ENCODE measurements around the gene CDH13.

Gene CDH13

DNA sequence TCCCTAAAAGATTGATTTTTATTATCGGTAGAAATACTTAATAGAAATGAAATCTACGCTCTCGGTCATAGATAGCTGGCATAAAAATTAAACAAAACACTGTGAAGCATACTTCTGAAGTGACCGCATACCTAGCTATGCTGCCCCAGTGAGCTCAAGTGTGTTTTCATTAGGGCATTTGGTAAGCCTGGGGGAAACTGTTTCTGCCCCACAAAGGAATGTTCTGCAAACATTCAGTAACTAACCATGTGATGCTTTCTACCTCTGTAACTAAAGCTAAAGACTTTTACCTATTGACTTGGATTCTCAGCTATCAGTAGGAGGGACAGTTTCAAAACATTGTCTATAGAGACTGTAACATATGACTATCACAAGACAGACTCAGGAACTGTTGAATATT is 1087.5 kb downstream of the CDH13 start:
- no peak for DNase-seq

- DNase-seq: no peak
Observed at GRCh38 chr16:83715217-83715920, 1088.6 kb downstream of the CDH13 start.

DNA sequence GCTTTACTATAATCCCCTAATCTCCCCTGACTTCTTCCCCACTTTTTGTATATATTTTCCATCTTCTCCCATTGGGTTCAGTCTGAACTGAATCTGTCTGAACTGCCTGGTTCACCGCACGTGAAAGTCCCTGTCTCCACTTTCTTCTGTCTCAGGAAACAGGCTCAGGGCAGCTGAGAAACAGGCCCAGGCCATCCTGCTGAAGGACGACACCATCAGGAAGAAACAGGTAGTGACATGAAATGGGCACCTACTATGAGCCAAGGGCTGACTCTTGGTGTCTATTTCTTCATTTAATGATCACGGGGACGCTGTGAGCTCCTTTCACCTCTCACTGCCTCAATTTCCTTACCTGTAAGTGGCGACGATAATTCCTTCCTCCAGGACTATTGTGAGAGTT is 1090.5 kb downstream of the CDH13 start:
- no peak for DNase-seq

GRCh38 chr16:83717814-83718213 is 1091.0 kb downstream of the CDH13 start:
- no peak for DNase-seq

DNA sequence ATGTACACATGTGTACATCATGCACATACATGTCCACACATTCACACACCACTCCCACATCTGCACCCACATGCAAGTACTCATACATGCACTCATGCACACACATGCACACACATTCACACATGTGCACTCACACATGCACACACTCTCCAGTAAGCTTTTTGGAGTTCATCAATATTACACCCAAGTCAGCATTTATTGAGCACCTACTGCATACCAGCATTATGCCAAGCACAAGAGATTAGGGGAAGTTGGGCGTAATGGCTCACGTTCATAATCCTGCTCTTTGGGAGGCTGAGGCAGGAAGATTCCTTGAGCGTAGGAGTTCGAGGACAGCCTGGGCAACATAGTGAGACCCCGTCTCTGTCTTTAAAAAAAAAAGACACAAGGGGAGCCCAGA is 1093.4 kb downstream of the CDH13 start:
- no peak for DNase-seq

- DNase-seq: no peak
Observed at GRCh38 chr16:83720981-83721380, 1094.2 kb downstream of the CDH13 start.

GRCh38 chr16:83721676-83722075 is 1094.9 kb downstream of the CDH13 start:
- no peak for DNase-seq

- no peak for DNase-seq
Observed at GRCh38 chr16:83722456-83723183, 1095.9 kb downstream of the CDH13 start.

GRCh38 chr16:83723244-83723643 is 1096.5 kb downstream of the CDH13 start:
- DNase-seq: no peak

DNA sequence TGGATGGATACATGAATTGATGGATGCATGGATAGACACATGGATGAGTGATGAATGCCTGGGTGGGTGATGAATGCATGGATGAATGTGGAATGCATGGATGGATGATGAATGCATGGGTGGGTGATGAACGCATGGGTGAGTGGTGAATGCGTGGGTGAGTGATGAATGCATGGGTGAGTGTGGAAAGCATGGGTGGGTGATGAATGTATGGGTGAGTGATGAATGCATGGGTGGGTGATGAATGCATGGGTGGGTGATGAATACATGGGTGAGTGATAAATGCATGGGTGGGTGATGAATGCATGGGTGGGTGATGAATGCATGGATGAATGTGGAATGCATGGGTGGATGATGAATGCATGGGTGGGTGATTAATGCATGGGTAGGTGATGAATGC is 1097.1 kb downstream of the CDH13 start:
- DNase-seq: no peak

DNA sequence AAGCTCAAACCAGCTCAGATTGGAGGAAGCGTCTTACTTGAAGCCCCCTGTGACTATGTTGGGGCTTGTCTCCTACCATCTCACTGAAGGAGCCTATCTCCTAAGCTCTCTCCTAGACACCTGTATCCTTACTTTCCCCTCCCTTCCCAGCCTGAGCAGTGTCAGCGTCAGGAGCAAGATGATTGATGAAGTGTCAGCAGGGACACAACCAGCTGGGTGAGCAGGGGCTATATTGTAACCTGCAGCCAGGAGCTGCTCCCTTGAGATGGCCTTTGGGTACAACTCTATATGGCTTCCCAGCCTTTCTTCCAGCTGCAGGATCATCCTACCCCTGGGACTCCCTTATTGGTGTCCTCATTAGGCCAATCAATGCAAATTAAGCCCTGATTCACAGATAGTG is 1097.8 kb downstream of the CDH13 start:
- no peak for DNase-seq

DNA sequence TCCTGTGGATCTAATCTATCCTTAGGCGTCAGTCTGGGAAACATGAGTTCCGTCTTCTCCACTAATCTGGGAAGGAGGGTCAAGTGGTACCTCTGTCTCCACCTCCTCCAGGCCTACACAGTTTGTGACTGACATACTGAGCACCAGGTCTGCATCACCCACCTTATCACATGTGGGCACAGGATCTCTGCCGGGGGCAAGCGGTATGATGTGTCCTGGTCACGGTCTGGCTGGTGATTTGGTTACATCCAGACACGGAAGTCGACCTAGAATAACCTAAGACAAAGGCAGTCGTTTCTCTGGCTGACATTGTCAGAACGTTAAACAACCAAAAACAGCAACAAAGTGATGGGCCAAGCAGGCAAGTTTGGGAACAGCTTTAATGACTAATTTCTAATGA is 1098.5 kb downstream of the CDH13 start:
- no peak for DNase-seq

GRCh38 chr16:83727018-83727417 is 1100.2 kb downstream of the CDH13 start:
- DNase-seq: no peak

DNA sequence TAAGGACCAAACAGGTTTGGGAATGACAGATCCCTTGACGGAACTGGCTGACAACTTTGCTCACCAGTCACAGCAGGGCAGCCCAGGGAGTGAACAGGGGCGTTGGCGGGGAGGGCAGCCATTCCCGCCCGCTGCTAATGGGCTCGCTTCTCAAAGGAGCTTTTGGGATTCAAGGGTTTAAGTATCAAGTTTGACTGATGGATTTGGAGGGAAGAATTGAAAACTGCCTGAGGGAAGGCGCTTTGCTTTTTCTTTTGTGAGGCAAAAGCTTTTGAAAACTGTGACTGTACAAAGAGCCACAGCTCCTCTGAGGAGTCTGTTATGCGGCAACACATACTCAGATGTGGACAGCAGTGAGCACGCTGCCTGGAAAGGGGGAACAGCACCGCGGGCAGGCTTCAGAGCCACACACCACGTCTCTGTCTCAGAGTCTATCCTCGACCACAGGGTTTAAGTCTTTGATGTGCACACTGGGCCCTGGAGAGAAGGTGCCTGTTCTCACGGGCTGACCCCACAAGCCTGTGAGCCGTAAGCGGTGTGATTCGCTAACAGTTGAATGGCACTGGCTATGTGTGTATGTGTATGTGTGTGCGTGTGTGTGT is 1101.1 kb downstream of the CDH13 start:
- no peak for DNase-seq

GRCh38 chr16:83728492-83728891 is 1101.7 kb downstream of the CDH13 start:
- DNase-seq: no peak

DNA sequence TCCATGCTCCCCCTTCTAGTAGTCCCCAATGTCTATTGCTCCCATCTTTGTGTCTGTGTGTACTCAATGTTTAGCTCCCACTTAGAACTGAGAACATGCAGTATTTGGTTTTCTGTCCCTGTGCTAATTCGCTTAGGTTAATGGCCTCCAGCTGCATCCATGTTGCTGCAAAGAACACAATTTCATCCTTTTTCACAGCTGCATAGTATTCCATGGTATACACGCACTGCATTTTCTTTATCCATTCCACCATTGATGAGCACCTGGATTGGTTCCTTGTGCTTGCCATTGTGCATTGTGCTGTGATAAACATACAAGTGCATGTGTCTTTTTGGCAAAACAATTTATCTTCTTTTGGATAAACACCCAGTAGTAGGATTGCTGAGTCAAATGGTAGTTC is 1104.0 kb downstream of the CDH13 start:
- no peak for DNase-seq

DNA sequence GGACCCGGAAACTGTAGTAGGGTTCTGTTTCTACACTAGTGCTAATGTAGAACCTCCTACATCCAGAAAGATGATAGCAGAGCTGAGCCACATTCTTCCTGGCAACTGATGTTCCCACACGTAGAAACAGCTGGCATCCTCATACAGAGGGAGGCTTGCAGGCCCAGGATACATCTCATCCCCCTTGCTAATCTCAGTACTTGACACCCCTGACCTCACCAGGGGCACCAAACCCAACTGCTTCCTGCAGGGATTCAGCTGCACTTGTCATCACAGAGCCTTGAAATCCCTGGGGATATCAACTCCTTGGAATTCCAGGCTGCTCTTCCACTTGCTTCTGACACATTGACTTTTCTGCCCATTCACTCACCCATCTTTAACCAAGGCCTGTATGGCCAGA is 1105.8 kb downstream of the CDH13 start:
- no peak for DNase-seq

DNA sequence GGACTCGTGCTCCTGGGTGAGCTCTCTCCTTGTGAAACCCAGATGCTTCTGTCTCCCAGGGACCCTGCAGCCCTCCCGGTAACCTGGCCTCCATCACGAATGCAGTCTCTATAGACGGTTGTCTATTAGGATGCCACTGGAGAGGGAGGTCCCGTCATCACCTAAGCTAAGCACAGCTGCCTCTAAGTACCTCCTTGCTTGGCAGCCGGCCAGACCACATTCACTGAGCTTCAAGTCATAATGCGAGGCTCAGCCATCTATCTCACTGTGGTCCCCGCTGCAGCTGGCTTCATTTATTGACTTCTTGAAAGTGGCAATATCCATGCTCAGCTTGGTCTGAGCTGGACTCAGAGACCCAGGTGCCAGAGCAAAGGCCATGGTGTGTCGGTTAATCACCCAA is 1106.5 kb downstream of the CDH13 start:
- DNase-seq: no peak

- no peak for DNase-seq
Observed at GRCh38 chr16:83734136-83734535, 1107.4 kb downstream of the CDH13 start.

- no peak for DNase-seq
Observed at GRCh38 chr16:83737729-83738354, 1111.1 kb downstream of the CDH13 start.

- DNase-seq: no peak
Observed at GRCh38 chr16:83738923-83739503, 1112.2 kb downstream of the CDH13 start.

DNA sequence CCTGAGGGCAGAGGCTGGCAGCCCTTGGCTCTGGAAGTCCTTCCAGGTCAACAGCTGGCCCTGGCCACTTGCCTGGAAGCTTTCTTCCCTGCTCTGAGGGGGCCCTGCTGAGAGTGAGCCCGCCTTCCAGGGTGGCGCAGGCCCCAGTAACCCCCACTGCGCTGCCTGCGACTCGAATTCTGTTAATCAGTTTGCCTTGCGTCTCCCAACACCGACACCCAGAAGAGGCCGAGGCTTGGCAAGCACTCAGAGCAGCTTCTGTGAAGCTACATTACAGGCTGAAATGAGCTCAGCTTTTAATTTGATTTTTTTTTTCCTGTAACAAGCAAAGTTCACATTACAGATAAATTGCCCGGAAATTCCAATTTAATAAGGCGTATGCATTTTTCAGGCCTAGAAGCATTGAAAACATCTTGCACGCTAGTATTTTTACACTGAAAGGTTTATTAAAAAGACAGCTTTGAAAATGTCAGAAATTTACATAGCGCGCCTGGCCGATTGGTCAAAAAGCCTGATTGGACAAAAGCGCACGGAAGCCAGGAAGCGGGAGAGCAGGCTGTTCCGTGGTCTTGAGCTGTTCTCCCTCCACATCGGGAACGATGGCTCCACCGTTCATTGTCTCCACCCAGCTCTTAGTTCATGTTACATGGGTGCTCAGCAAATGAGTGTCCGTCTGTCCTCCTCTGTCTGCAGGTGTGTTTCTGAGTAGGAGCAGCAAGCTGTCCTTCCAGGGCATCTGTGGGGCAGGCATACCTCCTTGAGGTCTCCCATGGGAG is 1115.5 kb downstream of the CDH13 start:
- DNase-seq: no peak

GRCh38 chr16:83743241-83743640 is 1116.5 kb downstream of the CDH13 start:
- no peak for DNase-seq

All from cerebellar nuclear complex (tissue), 1 donor.